ENCODE results near the gene TMPRSS11F. TPM values are rescaled to one million over a fixed set of nuclear protein-coding genes. Genes with fewer than 3 reads are reported as not detected.
A peak's percentile ranks its signal among the peaks of the same experiment; 100 is the strongest.
"Not testable (repeated sequence)": the region's sequence is repeated elsewhere in the genome, so short reads cannot be mapped to it uniquely, and the experiment has no call there.

Gene TMPRSS11F
- 0.12 TPM for polyA plus RNA-seq (ENCODE audit: insufficient read length)
- long read RNA-seq, donor 1, result 0 reads
- long read RNA-seq, donor 2, result 0 reads
- long read RNA-seq, donor 3, result 0 reads
- long read RNA-seq, donor 4, result 0 reads
- long read RNA-seq, donor 5, result 0 reads
- long read RNA-seq, donor 6, result 0 reads
- long read RNA-seq, donor 7, result 0 reads
- long read RNA-seq, donor 8, result 0 reads

DNA sequence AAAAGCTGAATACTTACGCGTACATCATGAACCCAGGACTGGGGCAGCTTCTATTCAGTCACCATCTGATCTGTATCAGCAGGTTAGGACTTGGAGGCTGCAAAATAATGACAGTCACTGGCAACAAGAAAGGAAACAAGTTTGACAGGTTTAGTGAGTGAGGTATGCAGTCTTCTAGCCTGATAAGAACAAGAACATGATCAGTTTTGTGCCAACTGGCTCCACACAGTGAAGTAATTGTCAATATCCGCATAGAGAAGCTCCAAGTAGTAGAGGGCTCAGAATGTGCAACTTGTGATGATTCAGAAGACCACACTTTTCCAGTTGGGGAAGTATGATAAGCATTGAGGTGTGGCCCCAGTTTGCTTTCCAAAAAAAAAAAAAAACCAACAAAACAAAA, at the start of gene TMPRSS11F:
TSS of gene TMPRSS11F (minus strand) at position 77 of the 400 bp plus-strand sequence. CDS start at position 28, 49 bp downstream.
- DNase-seq, result no peak

DNA sequence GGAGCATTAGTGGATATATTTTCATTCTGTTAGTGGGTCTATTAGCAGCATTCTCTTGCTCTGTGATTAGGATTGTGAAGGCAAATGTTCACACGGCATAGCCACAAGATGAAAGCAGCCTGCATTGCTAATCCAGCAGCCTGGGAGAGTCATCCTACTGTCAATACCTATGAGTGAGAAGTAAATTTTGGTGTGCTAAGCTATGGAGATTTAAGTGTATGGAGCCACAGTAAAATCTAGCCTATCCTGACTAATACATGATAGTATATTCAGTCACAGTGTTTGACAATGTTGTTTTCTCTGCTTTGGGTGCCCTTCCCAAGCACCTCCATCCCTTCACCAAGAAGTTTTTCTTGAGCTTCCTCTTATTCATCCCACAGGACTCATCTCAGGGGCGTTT, 47.2 kb upstream of the TMPRSS11F start:
- no peak for DNase-seq

DNA sequence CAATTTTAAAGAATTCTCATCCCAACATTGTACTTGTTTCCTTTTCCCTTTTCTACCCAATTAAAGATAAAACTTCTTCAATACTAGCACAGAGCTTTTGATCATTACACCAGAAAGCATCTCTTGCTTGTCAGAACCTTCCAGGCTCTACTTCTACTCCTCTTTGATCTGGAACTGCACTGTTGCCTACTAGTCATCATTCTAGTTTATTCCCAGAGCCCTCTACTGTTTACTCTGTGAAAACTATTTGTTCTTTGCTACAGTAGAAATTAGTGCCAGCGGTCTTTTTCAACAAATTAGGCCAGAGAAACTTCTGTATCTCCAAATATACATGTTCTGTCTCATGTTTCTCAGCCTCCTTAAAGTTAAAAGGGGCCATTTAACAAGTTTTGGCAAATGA, 46.8 kb upstream of the TMPRSS11F start:
- no peak for DNase-seq

DNA sequence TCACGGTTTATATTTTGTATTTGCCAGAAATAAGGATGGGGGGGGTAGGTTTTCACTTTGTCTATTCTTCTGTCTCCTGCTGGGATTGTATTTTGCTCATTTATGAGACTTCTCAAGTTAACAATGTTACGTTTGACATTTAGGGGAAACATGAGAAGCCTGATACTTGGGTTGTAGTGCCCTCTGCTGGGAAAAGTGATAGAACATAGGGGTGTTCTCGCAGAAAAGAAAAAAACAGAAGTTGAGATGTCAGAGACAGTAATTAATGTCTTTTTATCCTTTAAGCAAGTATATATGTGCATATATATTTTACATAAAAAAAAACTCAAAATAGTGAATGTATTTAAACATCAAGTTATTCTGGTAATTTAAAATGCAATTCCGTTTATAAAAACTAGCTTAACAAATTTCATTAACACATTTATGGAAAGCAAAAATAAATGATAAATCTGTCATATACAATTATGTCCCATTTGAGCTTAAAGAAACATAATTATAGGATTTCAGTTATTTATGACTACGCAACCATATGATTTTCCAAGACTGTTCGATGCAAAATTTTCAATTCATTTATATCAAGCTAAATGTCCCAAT, 46.0 kb upstream of the TMPRSS11F start:
- DNase-seq, result peak; percentile 66

DNA sequence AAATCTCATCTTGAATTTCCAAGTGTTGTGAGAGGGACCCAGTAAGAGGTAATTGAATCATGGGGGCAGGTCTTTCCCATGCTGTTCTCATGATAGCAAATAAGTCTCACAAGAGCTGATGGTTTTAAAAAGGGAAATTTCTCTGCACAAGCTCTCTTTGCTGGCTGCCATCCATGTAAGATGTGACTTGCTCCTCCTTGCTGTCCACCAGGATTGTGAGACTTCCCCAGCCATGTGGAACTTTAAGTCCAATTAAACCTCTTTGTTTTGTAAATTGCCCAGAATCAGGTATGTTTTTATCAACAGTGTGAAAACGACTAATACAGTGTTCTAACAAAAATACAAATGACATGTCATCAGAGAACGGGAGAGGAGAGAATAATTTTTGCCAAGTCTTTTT, 44.7 kb upstream of the TMPRSS11F start:
- DNase-seq, result not testable (repeated sequence)

DNA sequence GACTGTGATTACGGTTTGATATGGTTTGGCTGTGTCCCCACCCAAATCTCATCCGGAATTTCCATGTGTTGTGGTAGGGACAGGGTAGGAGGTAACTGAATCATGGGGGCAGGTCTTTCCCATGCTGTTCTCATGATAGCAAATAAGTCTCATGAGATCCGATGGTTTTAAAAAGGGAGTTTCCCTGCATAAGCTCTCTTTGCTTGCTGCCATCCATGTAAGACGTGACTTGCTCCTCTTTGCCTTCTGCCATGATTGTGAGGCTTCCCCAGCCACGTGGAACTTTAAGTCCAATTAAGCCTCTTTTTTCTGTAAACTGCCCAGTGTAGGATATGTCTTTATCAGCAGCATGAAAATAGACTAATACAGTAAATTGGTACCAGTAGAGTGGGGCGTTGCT, 42.5 kb upstream of the TMPRSS11F start:
- DNase-seq, result not testable (repeated sequence)

DNA sequence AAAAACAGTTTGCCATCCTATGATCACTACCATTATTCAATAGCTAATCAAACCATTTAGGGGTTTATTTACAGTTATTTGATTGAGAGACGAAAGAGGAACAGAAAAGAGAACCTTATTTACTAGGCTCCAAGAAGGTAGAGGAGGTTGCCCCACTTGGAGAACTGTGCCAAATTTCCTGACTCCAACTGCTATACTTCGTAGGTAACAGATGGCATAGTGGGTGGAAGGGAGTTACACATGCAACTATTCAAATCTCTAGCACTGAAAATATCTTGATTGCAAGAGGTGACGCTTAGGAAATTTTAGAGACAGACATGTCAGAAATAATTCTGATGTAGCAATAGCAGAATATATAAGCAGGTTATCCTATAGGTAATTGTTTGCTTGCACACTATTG, 38.0 kb upstream of the TMPRSS11F start:
- DNase-seq, result no peak

DNA sequence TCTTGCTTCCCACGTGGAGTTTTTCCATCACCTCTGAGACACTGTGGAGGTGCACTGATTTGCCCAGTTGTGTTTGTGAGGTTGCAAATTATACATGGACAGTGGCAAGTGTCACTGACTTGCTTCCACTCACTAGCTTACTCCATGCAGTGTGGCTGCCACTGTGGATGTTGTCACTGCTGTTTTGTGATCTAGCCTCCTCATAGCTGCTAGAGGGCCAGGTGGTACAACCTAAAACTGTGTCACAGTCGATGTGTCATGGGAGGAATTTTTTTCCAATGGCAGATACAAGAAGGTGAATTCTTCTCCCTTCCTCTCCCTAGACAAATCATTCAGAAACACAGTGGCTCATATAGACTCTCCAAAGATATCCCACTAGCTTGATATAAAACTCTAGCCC, 37.5 kb upstream of the TMPRSS11F start:
- no peak for DNase-seq

DNA sequence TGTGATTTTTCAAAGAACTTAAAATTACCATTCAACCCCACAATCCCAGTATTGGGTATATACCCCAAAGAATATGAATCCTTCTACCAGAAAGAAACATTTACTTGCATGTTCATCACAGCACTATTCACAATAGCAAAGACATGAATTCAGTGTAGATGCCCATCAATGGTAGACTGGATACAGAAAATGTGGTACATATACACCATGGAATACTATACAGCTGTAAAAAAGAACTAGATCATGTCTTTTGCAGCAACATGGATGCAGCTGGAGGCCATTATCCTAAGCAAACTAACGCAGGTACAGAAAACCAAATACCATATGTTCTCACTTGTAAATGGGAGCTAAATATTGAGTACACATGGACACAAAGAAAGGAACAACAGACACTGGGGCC, 34.1 kb upstream of the TMPRSS11F start:
- no peak for DNase-seq

DNA sequence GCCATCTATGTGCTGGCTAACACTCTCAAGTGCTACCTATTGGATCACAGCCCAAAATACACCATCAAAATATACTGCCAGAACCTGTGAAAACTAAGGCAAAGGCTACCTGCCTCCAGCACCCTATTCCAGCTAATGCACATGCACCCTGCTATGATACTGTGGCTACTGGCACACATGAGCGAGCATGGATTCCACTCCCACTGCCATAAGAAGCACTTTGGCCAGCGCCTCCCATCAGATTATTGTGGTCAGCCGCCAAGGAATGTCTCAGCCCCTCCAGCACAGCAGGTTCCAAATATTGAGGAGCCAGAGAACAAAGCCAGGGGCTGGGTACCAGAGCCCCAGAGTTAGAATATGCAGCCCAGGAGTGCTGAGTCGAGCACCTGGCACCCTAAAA, 32.5 kb upstream of the TMPRSS11F start:
- DNase-seq, result no peak

DNA sequence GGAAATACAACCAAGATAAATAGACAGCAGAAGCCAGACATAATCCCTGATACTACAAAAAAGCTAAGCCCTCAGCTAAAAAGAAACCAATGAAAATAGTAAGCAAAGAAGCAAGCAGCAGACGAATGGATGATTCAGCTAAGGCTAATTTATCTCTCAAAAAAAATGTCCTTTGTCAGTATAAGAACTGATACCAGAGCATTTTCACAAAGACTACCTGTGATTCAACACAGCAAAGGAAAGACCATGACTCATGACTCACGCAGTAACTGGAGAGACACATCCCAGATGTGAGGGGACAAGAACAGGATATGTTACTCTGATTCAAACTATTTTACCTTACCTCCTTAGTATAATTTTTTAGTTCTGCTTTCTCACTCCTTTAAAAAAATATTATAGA, 22.7 kb upstream of the TMPRSS11F start:
- DNase-seq, result no peak

DNA sequence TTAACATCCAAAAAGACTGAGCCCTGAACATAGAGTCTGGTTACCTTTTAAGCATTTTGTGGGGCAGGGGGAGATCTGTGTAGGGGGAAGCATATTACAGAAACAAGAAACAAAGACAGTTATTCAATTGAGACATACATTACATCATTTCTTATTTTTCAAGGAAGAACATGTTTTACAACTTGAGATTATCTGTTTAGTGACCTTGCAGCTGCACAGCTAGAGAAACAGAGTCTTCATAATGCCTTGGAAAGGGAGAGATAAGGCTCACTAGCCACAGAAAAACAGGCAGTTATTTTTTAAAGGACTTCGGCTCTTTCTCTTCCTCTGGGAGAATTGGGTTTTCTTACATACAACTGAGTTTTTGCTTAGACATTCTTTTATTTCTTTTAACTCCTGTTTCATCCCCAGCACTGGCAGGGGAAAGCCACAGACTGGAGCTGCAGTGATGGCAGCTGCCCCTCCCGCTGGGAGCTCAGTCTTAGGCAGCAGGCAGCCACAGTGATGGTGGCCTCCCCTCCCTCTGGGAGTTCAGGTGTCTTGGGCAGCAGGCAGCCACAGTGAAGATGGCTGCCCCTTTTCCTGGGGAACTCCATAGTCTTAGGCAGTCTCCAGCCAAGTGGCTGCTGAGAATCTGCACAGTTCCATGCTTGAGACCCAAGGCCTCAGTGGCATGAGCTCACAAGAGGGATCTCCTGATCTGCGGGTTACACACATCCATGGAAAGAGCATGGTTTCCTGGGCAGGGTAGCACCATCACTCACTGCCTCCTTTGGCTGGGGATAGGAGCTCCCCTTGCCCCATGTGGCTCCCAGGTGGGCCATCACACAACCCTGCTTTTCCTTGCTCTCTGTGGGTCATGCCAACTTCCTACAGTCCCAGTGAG, 19.4 kb upstream of the TMPRSS11F start:
- no peak for DNase-seq

DNA sequence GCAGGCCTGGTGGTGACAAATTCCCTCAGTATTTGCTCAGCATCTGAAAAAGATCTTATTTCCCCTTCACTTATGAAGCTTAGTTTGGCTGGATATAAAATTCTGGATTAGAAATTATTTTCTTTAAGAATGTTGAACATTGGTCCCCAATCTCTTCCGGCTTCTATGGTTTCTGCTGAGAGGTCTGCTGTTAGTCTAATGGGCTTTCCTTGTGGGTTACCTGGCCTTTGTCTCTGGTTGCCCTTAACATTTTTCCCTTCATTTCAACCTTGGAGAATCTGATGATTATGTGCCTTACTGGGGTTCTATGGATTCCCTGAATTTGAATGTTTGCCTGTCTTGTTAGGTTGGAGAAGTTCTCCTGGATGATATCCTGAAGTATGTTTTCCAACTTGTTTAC, 17.4 kb upstream of the TMPRSS11F start:
- DNase-seq, result no peak

DNA sequence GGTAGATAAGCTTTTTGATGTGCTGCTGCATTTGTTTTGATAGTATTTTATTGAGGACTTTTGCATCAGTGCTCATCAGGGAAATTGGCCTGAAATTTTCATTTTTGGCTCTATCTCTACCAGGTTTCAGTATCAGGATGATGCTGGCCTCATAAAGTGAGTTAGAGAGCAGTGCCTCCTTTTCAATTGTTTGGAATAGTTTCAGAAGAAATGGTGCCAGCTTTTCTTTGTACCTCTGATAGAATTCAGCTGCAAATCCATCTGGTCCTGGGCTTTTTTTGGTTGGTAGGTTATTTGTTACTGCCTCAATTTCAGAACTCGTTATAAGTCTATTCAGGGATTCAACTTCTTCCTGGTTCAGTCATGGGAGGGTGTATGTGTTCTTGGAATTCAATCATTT, 15.6 kb upstream of the TMPRSS11F start:
- DNase-seq, result no peak

DNA sequence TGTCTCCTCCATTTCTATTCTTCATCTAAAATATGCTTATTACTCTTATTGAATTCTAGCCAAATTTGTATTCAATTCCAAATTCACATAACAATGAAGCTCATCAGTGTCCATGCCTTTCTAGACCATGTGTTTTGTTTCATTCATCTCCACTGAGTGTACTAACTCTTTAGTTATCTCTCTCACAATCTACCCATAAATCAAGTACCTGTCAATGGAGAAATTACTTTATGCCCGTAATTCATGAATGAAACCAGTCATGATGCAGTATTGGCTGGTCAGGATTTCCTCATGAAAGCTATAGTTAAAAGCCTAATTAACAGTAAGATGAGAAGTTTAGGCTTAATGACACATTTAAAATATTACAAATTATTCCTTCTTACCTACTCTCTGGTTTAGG, 12.2 kb upstream of the TMPRSS11F start:
- no peak for DNase-seq

DNA sequence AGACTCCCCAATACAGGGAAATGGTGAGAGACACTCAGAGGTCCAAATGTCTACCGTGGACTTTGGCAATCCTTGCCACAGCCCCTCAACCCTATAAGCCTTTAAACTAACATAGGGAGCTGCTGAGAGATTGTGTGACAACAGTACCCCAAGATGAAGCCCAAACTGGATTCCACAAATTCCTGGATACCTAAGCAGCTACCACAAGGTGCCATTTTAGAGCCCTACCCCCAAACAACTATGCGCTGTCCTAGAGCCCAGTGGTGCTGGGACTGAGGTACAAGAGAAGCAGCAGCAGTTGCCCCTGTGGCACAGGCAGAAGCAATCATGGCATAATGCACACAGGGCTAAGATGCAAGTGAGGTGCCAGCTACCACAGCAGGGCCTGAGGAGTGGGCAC, 2.7 kb upstream of the TMPRSS11F start:
- DNase-seq, result no peak

DNA sequence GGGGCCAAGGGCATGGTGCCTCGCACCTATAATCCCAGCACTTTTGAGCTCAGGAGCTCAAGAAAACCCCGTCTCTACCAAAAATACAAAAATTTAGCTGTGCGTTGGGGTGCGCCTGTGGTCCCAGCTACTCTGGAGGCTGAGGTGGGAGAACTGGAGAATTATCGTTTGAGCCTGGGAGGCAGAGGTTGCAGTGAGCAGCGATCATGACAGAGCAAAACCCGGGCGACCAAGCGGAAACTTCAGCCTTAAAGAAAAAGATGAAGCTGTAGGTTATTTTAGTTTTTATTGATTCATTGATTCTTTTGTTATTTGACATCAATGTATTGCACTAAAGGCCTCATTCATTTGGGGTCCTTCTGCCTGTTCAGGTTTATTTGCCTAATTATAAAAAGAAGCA, 5.4 kb downstream of the TMPRSS11F start:
- DNase-seq, result no peak

DNA sequence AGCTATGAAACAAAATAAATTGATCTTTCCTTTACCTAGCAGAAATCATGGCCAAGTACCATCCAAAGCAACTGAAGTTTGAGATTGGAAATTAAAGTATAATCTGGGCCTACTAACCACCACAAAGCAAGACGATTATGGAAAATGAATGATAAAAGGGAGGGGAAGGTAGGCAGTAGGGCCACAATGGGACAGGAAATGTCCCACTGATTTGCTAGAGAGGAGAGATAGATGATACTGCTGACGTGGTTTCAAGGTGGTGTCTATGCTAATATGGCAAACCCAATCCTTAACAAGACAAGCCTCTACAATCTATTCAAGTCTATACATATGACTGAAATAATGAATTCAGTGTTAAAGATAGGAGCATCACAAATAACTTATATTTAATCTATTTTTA, 6.1 kb downstream of the TMPRSS11F start:
- no peak for DNase-seq

DNA sequence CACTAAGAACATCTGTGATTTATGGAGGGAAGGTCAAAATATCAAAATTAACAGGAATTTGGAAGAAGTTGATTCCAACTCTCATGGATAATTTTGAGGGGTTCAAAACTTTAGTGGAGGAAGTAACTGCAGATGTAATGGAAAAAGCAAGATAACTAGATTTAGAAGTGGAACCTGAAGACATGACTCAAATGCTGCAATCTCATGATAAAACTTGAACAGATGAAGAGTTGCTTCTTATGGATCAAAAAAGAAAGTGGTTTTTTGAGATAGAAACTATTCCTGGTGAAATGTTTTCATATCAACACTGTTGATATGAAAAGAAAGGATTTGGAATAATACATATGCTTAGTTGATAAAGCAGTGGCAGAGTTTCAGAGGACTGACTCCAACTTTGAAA, 9.7 kb downstream of the TMPRSS11F start:
- no peak for DNase-seq

DNA sequence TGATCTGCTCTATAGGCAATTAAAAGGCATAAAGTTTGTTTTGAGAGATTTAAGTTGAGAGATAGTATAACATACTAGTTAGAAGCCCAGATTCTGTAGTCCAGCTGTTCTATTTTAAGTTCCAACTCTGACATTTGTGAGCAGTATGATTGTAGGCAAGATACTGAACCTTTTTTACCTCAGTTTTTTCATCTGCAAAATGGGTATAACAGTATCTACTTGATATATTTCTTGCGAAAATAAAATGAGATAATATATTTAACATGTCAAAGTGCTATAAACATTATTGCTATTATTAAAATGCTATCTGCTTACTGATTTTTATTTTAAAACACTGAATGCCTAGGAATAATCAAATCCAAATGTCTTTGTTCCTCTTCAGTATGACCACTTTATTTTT, 19.2 kb downstream of the TMPRSS11F start:
- DNase-seq, result no peak

DNA sequence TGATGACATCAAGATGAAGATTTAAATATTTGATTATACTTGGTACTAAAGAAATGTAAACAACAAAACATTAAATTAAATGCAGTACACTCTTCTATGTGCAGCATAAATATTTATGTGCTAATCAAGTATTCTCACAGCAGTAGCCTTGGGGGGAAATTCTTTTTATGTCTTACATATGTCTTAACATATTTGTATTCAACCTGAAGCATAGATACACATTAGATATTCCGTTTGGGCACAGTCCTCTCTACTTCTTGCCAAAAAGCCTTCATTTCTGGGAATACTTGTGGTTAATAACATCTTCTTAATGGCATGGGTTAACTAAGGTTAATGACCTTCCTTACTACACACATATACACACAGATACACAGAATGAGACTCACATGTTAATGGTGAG, 19.8 kb downstream of the TMPRSS11F start:
- DNase-seq, result no peak

DNA sequence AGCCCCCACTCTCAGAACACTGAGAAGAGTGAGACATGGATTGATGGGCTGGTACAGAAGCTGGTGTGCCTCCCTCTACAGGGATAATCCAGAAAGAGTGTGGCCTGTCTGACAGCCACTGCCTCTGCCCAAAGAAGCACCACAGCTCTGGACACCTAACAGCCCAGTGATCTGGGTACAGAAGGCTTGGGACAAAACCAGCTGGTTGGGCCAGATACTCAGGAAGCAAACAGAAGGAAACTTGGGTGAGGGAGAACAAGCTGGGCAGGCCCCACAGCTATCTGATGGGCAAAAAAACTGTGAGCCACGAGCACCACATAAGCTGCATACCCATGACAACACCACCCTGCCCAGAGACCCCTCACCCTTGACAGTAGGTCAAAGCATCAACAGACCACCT, 46.9 kb downstream of the TMPRSS11F start:
- no peak for DNase-seq

DNA sequence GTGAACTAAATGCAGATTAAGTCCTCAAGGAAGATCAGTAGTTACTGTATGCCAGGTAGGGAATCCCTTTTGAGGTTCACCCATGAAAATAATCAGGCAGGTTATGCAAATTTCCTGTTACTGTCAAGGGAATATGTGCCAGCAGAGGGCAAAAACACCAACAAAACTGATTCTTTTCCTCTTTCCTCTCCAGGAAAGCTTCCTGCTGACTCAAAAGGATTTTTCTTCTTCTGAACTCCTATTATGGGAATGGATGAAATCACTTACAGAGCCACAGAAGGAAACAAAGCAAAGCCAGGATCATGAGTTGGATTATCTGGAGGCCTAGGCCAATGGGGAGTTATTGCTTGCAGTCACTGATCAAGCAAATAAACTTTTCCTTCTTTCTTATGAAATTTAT, 49.7 kb downstream of the TMPRSS11F start:
- DNase-seq, result no peak

DNA sequence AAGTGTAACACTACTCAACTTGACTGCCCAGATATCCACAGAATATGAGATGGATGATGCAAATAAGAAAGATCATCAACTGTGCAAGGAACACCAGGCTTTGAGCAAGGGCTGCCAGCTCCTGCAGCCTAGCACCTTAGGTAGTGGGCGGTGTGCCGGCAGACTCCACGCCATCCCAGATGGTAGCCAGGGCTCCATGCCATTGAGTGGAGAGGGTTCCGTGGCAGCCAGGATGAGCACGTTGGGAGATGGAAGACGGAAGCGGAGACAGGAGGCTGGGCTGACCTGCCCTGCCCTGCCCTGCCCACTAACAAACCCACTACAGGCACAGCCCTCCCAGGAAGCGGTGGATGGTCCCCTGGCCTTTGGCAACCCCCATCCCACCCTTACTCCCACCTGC, 51.9 kb downstream of the TMPRSS11F start:
- no peak for DNase-seq

All from left kidney (tissue), 8 donors.